HepG2 (cell line): ENCODE results near the gene L3MBTL1. TPM values are rescaled to one million over a fixed set of nuclear protein-coding genes. Genes with fewer than 3 reads are reported as not detected.

Experiments used
- CBX2 ChIP-seq, 2 experiments: fragments of 200-600 bp in 1 of 2; sonication (generic); formaldehyde crosslinking in 1 of 2; IDR thresholded peaks; 2 replicates each; pipeline versions ENCODE4 v1.7.0 to v1.8.1; 2018 to 2022; ENCODE audit warnings: low read depth in 2 of 2, low read length in 1 of 2, mild to moderate bottlenecking in 1 of 2, missing genetic modification reagents in 1 of 2
- ERF ChIP-seq: IDR thresholded peaks from 2 replicates; pipeline ENCODE4 v1.6.1; 2018; ENCODE audit warnings: missing biosample characterization, missing genetic modification reagents
- ESRRA ChIP-seq: sonication (generic); formaldehyde crosslinking; IDR thresholded peaks from 2 replicates; pipeline ENCODE4 v1.5.1; 2020; ENCODE audit warnings: mild to moderate bottlenecking, low read depth, missing genetic modification reagents
- GTF2F1 ChIP-seq: fragments of 150-350 bp; IDR thresholded peaks from 2 replicates; pipeline ENCODE4 v1.6.1; 2014; ENCODE audit warnings: low read length
- HDAC2 ChIP-seq: sonication (generic); formaldehyde crosslinking; IDR thresholded peaks from 2 replicates; pipeline ENCODE4 v1.4.0; 2020; ENCODE audit warnings: missing genetic modification reagents
- HOXA7 ChIP-seq: sonication (generic); formaldehyde crosslinking; IDR thresholded peaks from 2 replicates; pipeline ENCODE4 v1.8.1; 2022; ENCODE audit warnings: mild to moderate bottlenecking, missing genetic modification reagents, moderate library complexity
- JDP2 ChIP-seq: sonication (generic); formaldehyde crosslinking; IDR thresholded peaks from 2 replicates; pipeline ENCODE4 v1.8.1; 2022; ENCODE audit warnings: missing genetic modification reagents, borderline replicate concordance
- KDM4B ChIP-seq: sonication (generic); formaldehyde crosslinking; IDR thresholded peaks from 2 replicates; pipeline ENCODE4 v1.4.0; 2020; ENCODE audit warnings: missing genetic modification reagents
- MEF2D ChIP-seq: sonication (generic); formaldehyde crosslinking; IDR thresholded peaks from 2 replicates; pipeline ENCODE4 v1.5.1; 2020; ENCODE audit warnings: mild to moderate bottlenecking, missing genetic modification reagents
- MIXL1 ChIP-seq: IDR thresholded peaks from 2 replicates; pipeline ENCODE4 v1.6.1; 2016
- NFYB ChIP-seq: sonication (generic); formaldehyde crosslinking; IDR thresholded peaks from 2 replicates; pipeline ENCODE4 v1.4.0; 2020; ENCODE audit warnings: missing genetic modification reagents
- RBM22 ChIP-seq: fragments of 200-400 bp; formaldehyde crosslinking; optimal IDR thresholded peaks from 2 replicates; pipeline ENCODE3; 2017; ENCODE audit warnings: mild to moderate bottlenecking, low read length, moderate library complexity
- SALL2 ChIP-seq: sonication (generic); formaldehyde crosslinking; IDR thresholded peaks from 2 replicates; pipeline ENCODE4 v1.8.1; 2023; ENCODE audit warnings: mild to moderate bottlenecking, missing genetic modification reagents, inconsistent platforms
- TOPORS ChIP-seq: sonication (generic); formaldehyde crosslinking; IDR thresholded peaks from 2 replicates; pipeline ENCODE4 v1.8.0; 2023; ENCODE audit warnings: mild to moderate bottlenecking, missing genetic modification reagents
- XBP1 ChIP-seq: sonication (generic); formaldehyde crosslinking; IDR thresholded peaks from 2 replicates; pipeline ENCODE4 v1.5.0; 2020; ENCODE audit warnings: missing genetic modification reagents
- ZBTB38 ChIP-seq: sonication (generic); formaldehyde crosslinking; IDR thresholded peaks from 2 replicates; pipeline ENCODE4 v1.5.1; 2020; ENCODE audit warnings: mild to moderate bottlenecking, missing genetic modification reagents
- ZIK1 ChIP-seq: sonication (generic); formaldehyde crosslinking; IDR thresholded peaks from 2 replicates; pipeline ENCODE4 v1.5.0; 2020; ENCODE audit warnings: mild to moderate bottlenecking, low read depth, missing genetic modification reagents, borderline replicate concordance
- ZNF20 ChIP-seq: sonication (generic); formaldehyde crosslinking; IDR thresholded peaks from 2 replicates; pipeline ENCODE4 v1.4.0; 2020; ENCODE audit warnings: mild to moderate bottlenecking, moderate library complexity, missing genetic modification reagents
- ZNF747 ChIP-seq: sonication (generic); formaldehyde crosslinking; IDR thresholded peaks from 2 replicates; pipeline ENCODE4 v1.8.1; 2023; ENCODE audit warnings: missing genetic modification reagents, mild to moderate bottlenecking, borderline replicate concordance
- polyA plus RNA-seq, 8 experiments: library from polyadenylated mRNA; depleted of rRNA in 3 of 8; stranded (reverse) in 7 of 8; unstranded in 1 of 8; fragments of >200 nt; fragmentation: Illumina TruSeq in 4 of 8; extraction: Trizol in 4 of 8; gene quantifications; 2 replicates each; pipeline versions ENCODE4 v1.2.1 to v1.2.3, GENCODE V29; 2011 to 2016; ENCODE audit warnings: low read depth in 4 of 8, missing spikeins in 1 of 8, mixed read lengths in 1 of 8; ENCODE audit not compliant: insufficient read depth in 1 of 8
- total RNA-seq, 5 experiments: library from RNA; depleted of rRNA; stranded (reverse); fragments of >200 nt; fragmentation: Illumina TruSeq; extraction: Trizol; gene quantifications; 2 replicates each; pipeline ENCODE4 v1.2.3, GENCODE V29; 2016; ENCODE audit warnings: low read depth in 1 of 5
- TF ChIP-seq, protein P1 (sequence below): sonication (generic); formaldehyde crosslinking; IDR thresholded peaks from 2 replicates; pipeline ENCODE4 v1.8.0; 2022; ENCODE audit warnings: missing genetic modification reagents, mild to moderate bottlenecking, inconsistent platforms, borderline replicate concordance
- TF ChIP-seq, protein P2 (sequence below): sonication (generic); formaldehyde crosslinking; IDR thresholded peaks from 2 replicates; pipeline ENCODE4 v1.5.1; 2020; ENCODE audit warnings: mild to moderate bottlenecking, missing genetic modification reagents, moderate library complexity
- TF ChIP-seq, protein P3 (sequence below): sonication (generic); formaldehyde crosslinking; IDR thresholded peaks from 2 replicates; pipeline ENCODE4 v1.9.0; 2021; ENCODE audit warnings: missing genetic modification reagents, borderline replicate concordance

Gene L3MBTL1
- total and polyA plus RNA-seq, 2 of the 13 experiments (the other 11 are each of a cell fraction or from before 2014, with no cell fraction given) = 9.0 to 17.8 TPM

DNA sequence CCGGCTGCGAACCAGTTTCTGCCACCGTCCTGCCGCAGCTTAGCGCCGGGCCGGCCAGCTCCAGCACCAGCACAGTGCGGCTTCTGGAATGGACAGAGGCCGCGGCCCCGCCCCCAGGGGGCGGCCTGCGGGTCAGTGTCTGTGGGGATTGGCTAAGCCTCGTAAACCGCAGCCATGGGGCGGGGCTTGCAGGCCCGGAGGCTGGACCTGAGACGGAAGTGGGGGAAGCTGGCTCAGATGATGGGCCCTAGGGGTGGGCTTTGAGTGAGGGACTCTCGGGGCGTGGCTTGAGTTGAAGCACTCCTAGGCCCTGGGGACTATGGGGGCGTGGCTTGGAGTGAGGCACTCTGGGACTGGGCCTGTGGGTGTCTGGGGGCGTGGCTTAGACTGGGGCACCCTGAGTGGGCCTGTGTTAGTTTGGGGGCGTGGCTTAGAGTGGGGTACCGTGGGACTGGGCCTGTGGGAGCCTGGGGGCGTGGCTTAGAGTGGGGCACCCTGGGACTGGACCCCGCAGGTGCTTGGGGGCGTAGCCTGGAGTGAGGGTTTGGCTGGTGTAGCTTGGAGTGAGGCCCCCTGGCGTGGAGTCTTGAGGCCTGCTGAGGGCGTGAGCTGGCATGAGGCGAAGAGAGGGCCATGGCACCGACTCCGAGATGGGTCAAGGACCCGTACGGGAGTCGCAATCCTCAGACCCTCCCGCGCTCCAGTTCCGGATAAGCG lies 6.6 kb downstream of the L3MBTL1 start (continued):
- TF ChIP-seq SALL2 (CRISPR knock-in tag) (0 out of 2 replicates have a peak, but pooled peaks have one; percentile 44), ZBTB38 (CRISPR knock-in tag) (peak; percentile 10; the same call in 1 of the 2 replicates), ZIK1 (CRISPR knock-in tag) (peak; percentile 15; the same call in 1 of the 2 replicates), HOXA7 (CRISPR knock-in tag) (no peak), MEF2D (CRISPR knock-in tag) (peak; percentile 69), NFYB (CRISPR knock-in tag) (peak; percentile 73), ESRRA (no peak), JDP2 (CRISPR knock-in tag) (no peak), ZNF747 (CRISPR knock-in tag) (no peak; the same call in 1 of the 2 replicates), TOPORS (0 out of 2 replicates have a peak, but pooled peaks have one; percentile 71), GTF2F1 (no peak), HDAC2 (0 out of 2 replicates have a peak, but pooled peaks have one; percentile 10), MIXL1 (no peak), ZNF20 (CRISPR knock-in tag) (no peak), KDM4B (CRISPR knock-in tag) (0 out of 2 replicates have a peak, but pooled peaks have one; percentile 42), RBM22 (no peak), XBP1 (CRISPR knock-in tag) (no peak), ERF (peak; percentile 34), CBX2 (IDR thresholded peaks at IDR 0.05; ENCODE audit: low read depth, low read length) (no peak), CBX2 (CRISPR knock-in tag; IDR thresholded peaks at IDR 0.05; ENCODE audit: low read depth) (no peak)
- TF ChIP-seq, protein P1, sequence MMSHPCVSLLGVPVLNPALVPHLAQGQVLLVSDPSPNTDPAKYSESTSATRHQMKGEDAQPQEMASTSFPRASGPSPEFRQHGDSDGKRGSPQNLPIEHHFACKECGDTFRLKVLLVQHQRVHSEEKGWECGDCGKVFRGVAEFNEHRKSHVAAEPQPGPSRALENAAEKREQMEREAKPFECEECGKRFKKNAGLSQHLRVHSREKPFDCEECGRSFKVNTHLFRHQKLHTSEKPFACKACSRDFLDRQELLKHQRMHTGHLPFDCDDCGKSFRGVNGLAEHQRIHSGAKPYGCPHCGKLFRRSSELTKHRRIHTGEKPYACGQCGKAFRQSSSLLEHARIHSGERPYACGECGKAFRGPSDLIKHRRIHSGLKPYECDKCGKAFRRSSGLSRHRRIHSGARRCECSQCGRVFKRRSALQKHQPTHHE (CRISPR knock-in tag) = peak; percentile 71; the same call in 1 of the 2 replicates
- TF ChIP-seq, protein P2, sequence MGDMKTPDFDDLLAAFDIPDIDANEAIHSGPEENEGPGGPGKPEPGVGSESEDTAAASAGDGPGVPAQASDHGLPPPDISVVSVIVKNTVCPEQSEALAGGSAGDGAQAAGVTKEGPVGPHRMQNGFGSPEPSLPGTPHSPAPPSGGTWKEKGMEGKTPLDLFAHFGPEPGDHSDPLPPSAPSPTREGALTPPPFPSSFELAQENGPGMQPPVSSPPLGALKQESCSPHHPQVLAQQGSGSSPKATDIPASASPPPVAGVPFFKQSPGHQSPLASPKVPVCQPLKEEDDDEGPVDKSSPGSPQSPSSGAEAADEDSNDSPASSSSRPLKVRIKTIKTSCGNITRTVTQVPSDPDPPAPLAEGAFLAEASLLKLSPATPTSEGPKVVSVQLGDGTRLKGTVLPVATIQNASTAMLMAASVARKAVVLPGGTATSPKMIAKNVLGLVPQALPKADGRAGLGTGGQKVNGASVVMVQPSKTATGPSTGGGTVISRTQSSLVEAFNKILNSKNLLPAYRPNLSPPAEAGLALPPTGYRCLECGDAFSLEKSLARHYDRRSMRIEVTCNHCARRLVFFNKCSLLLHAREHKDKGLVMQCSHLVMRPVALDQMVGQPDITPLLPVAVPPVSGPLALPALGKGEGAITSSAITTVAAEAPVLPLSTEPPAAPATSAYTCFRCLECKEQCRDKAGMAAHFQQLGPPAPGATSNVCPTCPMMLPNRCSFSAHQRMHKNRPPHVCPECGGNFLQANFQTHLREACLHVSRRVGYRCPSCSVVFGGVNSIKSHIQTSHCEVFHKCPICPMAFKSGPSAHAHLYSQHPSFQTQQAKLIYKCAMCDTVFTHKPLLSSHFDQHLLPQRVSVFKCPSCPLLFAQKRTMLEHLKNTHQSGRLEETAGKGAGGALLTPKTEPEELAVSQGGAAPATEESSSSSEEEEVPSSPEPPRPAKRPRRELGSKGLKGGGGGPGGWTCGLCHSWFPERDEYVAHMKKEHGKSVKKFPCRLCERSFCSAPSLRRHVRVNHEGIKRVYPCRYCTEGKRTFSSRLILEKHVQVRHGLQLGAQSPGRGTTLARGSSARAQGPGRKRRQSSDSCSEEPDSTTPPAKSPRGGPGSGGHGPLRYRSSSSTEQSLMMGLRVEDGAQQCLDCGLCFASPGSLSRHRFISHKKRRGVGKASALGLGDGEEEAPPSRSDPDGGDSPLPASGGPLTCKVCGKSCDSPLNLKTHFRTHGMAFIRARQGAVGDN (CRISPR knock-in tag) = peak; percentile 89
- TF ChIP-seq, protein P3, sequence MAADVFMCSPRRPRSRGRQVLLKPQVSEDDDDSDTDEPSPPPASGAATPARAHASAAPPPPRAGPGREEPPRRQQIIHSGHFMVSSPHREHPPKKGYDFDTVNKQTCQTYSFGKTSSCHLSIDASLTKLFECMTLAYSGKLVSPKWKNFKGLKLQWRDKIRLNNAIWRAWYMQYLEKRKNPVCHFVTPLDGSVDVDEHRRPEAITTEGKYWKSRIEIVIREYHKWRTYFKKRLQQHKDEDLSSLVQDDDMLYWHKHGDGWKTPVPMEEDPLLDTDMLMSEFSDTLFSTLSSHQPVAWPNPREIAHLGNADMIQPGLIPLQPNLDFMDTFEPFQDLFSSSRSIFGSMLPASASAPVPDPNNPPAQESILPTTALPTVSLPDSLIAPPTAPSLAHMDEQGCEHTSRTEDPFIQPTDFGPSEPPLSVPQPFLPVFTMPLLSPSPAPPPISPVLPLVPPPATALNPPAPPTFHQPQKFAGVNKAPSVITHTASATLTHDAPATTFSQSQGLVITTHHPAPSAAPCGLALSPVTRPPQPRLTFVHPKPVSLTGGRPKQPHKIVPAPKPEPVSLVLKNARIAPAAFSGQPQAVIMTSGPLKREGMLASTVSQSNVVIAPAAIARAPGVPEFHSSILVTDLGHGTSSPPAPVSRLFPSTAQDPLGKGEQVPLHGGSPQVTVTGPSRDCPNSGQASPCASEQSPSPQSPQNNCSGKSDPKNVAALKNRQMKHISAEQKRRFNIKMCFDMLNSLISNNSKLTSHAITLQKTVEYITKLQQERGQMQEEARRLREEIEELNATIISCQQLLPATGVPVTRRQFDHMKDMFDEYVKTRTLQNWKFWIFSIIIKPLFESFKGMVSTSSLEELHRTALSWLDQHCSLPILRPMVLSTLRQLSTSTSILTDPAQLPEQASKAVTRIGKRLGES = no peak
